Measurements from ENCODE around the gene BHLHA9. TPM values are rescaled to one million over a fixed set of nuclear protein-coding genes. Genes with fewer than 3 reads are reported as not detected.

The BHLHA9 gene
- polyA plus RNA-seq, 2 of the 4 experiments (the other 2 are of a cell fraction) = not detected

DNA sequence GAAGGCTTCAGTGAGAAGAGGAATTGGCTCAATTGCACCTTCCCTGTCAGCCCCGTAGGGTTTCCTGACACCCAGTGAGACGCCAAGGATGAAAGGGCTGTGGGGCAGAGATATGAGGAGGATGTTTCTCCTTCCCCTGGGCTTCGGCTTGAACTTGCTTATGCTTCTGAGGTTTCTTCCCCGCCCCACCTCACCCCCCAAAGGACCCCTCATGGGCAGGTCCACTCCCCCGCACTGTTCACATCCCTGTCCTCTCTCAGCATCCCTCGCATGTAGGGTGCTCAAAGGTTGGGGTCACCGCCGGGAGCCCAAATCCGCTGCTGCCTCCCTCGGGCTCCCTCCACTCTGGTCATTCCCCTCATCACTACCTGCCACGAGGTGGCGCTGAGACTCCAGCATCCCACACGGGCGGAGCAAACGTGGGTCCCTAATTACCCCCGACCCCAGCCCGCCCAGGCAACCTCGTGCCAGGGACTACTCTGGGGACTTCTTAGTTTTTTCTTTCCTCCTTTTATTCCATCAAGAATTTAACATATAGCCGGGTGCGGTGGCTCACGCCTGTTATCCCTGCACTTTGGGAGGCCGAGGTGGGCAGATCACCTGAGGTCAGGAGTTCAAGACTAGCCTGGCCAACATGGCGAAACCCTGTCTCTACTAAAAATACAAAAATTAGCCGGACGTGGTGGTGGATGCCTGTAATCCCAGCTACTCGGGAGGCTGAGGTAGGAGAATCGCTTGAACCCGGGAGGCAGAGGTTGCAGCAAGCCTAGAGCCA lies 5.9 kb downstream of the BHLHA9 start:
- Histone ChIP-seq H3K4me3 (0 out of 3 replicates have a peak overlapping the region, but pooled peaks have one; percentile 24), H3K27ac (peak overlapping the region in 1 of 2 experiments; percentile 5; a peak in 2 of 6 replicates), H3K4me2 (peak overlapping the region; percentile 82), H3K9me3 (no peaks in the 10 kb centered on the region), H3K4me1 (0 out of 3 replicates have a peak, but pooled peaks cover 4% of the 10 kb centered on the region)
- CTCF ChIA-PET = interaction anchor here (0.6 to 5.5 kb wide), 7 partner anchors 18 to 240 kb away, joined by 3 to 53 read pairs (median 5); partner anchors contain the start of gene INPP5K
- 23% methylated on average over 25 of the region's 28 CpGs for WGBS (ENCODE audit: missing lambda C conversion rate)
- POLR2A ChIA-PET = no interaction called here
- TF ChIP-seq RAD21 (conservative IDR thresholded peaks at IDR 0.05 in 1 of 2, IDR thresholded peaks at IDR 0.05 in 1 of 2) (peak; percentile 92 to 94), SMC3 (IDR thresholded peaks at IDR 0.05) (peak; percentile 91), CBX8 (IDR thresholded peaks at IDR 0.05) (no peak)
- TF ChIP-seq, protein P1, sequence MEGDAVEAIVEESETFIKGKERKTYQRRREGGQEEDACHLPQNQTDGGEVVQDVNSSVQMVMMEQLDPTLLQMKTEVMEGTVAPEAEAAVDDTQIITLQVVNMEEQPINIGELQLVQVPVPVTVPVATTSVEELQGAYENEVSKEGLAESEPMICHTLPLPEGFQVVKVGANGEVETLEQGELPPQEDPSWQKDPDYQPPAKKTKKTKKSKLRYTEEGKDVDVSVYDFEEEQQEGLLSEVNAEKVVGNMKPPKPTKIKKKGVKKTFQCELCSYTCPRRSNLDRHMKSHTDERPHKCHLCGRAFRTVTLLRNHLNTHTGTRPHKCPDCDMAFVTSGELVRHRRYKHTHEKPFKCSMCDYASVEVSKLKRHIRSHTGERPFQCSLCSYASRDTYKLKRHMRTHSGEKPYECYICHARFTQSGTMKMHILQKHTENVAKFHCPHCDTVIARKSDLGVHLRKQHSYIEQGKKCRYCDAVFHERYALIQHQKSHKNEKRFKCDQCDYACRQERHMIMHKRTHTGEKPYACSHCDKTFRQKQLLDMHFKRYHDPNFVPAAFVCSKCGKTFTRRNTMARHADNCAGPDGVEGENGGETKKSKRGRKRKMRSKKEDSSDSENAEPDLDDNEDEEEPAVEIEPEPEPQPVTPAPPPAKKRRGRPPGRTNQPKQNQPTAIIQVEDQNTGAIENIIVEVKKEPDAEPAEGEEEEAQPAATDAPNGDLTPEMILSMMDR (IDR thresholded peaks at IDR 0.05) = peak; percentile 93
- TF ChIP-seq, protein P2, sequence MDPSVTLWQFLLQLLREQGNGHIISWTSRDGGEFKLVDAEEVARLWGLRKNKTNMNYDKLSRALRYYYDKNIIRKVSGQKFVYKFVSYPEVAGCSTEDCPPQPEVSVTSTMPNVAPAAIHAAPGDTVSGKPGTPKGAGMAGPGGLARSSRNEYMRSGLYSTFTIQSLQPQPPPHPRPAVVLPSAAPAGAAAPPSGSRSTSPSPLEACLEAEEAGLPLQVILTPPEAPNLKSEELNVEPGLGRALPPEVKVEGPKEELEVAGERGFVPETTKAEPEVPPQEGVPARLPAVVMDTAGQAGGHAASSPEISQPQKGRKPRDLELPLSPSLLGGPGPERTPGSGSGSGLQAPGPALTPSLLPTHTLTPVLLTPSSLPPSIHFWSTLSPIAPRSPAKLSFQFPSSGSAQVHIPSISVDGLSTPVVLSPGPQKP (IDR thresholded peaks at IDR 0.05; ENCODE audit: low read depth, low read length) = no peak
- DNase-seq (ENCODE audit: low read depth in 1 of 2, low spot score in 1 of 2) (peak; percentile 54 to 79), FAIRE-seq (no peak), ATAC-seq (peak; percentile 68 to 88)

DNA sequence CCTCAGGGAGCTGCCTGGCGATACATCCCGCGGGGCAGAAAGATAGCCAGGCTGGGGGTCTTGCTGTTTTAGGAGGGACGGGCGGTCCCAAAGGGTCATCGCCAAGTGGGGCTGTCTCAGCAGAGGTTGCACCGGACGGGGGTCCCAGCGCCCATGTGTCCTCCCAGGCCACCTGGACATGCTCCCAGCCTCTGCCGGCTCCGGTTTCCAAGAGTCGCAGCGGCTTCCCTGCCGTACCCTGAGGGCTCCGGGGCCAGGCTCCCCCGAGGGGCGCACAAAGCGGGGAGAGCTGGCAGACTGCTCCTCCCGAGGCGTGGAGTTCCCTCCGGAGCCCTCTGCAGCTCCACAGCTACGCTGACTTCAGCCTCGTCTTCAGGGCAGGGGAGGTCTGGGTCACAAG lies 10.4 kb downstream of the BHLHA9 start:
- Histone ChIP-seq H3K4me2 (no peak overlapping the region), H3K9me3 (no peaks in the 10 kb centered on the region), H3K4me1 (0 out of 3 replicates have a peak, but pooled peaks cover 4% of the 10 kb centered on the region), H3K27ac (no peak overlapping the region), H3K4me3 (no peak overlapping the region)
- CTCF ChIA-PET = interaction anchor here (0.9 to 5.5 kb wide), 8 partner anchors 11 to 235 kb away, joined by 3 to 53 read pairs (median 4); partner anchors contain the start of genes BHLHA9 and INPP5K
- POLR2A ChIA-PET = interaction anchor here (0.6 kb wide), 2 partner anchors 13 to 26 kb away, joined by 3 to 4 read pairs; no protein-coding TSS in a partner anchor
- TF ChIP-seq KDM1A (IDR thresholded peaks at IDR 0.05; ENCODE audit: low read depth) (no peak), FOXS1 (CRISPR knock-in tag; IDR thresholded peaks at IDR 0.05) (no peak), CHD2 (IDR thresholded peaks at IDR 0.05; ENCODE audit: low read length, partially characterized antibody) (no peak)
- TF ChIP-seq, protein P3, sequence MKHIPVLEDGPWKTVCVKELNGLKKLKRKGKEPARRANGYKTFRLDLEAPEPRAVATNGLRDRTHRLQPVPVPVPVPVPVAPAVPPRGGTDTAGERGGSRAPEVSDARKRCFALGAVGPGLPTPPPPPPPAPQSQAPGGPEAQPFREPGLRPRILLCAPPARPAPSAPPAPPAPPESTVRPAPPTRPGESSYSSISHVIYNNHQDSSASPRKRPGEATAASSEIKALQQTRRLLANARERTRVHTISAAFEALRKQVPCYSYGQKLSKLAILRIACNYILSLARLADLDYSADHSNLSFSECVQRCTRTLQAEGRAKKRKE (CRISPR knock-in tag; IDR thresholded peaks at IDR 0.05; ENCODE audit: low read depth) = no peak
- TF ChIP-seq, protein P1 (IDR thresholded peaks at IDR 0.05) = no peak
- ATAC-seq (no peak), FAIRE-seq (no peak), DNase-seq (ENCODE audit: low read depth in 1 of 2, low spot score in 1 of 2) (no peak)
- whole genome bisulfite sequencing (ENCODE audit: missing lambda C conversion rate) = 58% methylated on average over 16 of the region's 23 CpGs

DNA sequence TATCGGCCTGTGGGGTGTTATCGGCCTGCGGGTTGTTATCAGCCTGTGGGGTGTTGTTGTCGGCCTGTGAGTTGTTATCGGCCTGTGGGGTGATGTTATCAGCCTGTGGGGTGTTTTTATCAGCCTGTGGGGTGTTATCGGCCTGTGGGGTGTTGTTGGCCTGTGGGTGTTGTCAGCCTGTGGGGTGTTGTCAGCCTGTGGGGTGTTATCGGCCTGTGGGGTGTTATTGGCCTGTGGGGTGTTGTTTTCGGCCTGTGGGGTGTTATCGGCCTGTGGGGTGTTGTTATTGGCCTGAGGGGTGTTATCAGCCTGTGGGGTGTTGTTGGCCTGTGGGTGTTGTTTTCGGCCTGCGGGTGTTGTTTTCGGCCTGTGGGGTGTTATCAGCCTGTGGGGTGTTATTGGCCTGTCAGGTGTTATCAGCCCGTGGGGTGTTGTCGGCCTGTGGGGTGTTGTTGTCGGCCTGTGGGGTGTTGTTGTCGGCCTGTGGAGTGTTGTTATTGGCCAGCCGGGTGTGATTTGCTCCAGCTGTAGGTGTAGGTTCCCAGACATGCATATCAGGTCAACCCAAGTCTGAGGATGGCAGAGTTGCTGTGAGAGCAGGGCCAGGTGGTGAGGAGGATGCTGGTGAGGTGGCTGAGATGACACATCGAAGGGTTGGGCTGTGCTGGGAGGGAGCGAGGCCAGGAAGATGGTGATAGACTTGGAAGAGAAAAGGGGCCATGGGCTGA lies 16.3 kb downstream of the BHLHA9 start:
- no peak for TF ChIP-seq TFCP2L1 (CRISPR knock-in tag; IDR thresholded peaks at IDR 0.05)
- TF ChIP-seq KDM1A (IDR thresholded peaks at IDR 0.05; ENCODE audit: low read depth) = no peak
- no peak for TF ChIP-seq NPAS2 (CRISPR knock-in tag; IDR thresholded peaks at IDR 0.05; ENCODE audit: borderline replicate concordance)
- Histone ChIP-seq H3K4me1 (no peaks in the 10 kb centered on the region), H3K4me2 (no peak overlapping the region), H3K4me3 (no peak overlapping the region), H3K27ac (no peak overlapping the region), H3K9me3 (no peaks in the 10 kb centered on the region)
- ATAC-seq = peak; percentile 15 to 47; a peak in 4 of 6 replicates
- POLR2A ChIA-PET = no interaction called here
- CTCF ChIA-PET = no interaction called here
- FAIRE-seq = no peak
- no peak for DNase-seq (ENCODE audit: low read depth in 1 of 2, low spot score in 1 of 2)
- 78% methylated on average over 19 of the region's 19 CpGs for WGBS (ENCODE audit: missing lambda C conversion rate)
